ENCODE results near the gene PPP1R9A.

PPP1R9A gene

DNA sequence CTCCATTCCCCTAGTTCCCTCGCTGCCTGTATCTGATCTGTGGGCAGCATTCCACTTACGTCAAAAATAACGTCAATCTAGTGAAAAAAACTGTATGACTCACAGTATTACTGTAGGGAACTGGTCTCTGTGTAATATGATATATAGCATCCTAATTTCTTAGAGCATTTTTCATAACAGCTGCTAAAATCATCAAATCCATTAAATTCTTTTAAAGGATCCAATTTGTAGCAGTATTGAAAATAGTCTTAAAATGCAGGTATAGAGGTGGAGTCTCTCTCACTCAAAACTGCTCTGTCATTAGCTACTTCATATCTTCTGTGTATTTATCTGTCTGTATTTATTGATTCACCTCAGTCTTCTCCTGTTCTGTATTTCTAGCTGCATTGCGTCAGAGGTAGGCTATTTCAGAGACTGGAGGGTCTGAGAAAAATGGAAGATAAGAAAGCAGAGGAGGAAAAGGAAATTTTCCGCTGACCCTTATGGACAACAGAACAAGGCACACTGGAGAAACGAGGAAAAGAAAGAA lies 357.0 kb downstream of the PPP1R9A start:
- no peak for DNase-seq (ENCODE audit: low spot score)

DNA sequence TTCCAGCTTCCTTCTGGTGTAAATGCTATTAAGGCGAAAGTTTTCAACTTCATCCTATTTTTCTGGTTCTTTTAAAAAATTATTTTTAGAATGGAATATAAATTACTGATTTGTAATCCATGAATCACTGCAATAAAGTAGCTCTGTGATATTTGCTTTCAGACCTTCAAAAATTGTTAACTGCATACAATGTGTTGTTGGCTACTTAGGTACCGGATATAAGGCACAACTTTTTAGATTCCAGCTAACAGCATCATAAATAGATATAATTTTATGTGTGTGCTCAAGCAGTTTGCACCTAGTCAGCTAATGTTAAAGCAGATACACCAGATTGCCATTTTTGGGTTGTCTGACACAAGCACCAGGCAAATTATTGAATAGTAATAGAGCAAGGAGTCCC lies 358.2 kb downstream of the PPP1R9A start:
- DNase-seq (ENCODE audit: low spot score): no peak

DNA sequence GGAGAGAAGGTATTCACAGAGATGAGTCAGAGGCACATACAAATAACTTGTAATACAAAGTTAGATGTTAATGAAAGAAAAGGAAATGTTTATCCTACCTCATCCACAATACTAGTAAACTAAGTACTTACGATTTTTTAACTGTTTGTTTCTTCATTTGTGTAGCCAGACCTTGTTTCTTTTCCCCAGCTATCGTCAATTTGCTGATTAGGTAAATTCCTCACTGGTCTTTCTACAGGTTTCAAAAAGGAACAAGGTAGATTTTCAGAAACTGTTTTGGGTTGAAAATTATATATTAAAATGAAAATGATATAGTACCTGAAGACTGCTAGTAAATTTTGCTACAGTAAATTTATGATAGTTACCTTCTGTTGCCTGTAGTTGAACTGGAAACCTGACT lies 360.4 kb downstream of the PPP1R9A start:
- no peak for DNase-seq (ENCODE audit: low spot score)

DNA sequence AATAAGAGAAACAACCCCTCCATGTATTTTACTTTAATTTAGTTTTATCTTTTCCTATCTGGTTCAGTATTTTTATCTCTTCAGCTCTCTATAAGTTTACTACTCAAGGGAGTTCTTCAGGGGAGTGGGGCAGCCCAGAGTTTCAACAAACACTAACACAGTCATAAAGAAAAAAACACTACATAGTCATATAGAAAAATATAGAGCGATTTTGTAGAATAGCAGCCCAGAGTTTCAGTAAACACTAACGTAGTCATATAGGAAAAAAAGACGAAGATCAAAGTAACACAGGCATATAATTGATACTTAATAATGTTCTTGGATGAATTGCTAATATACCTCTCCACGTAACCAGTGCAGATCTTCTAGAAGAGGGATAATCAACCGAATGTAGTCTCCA lies 362.2 kb downstream of the PPP1R9A start:
- DNase-seq (ENCODE audit: low spot score): no peak

DNA sequence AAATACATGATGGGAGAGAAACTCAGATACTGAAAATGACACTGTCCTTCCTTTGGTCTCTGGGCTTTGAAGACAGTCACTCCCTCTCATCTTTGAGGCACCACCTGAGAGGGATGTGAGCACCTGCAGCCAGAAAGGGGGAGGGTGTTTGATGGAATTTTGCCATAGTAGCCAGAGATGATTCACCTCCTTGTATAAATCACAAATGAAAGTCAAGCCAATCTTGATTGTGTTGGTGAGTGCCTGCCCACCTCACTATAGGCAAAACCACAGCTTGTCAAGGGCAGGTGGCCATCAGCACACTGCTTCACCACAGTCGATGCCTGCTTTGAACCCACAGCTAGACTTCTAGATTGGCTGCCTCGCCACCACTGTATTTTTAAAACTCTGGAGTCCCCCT lies 368.7 kb downstream of the PPP1R9A start:
- no peak for DNase-seq (ENCODE audit: low spot score)

DNA sequence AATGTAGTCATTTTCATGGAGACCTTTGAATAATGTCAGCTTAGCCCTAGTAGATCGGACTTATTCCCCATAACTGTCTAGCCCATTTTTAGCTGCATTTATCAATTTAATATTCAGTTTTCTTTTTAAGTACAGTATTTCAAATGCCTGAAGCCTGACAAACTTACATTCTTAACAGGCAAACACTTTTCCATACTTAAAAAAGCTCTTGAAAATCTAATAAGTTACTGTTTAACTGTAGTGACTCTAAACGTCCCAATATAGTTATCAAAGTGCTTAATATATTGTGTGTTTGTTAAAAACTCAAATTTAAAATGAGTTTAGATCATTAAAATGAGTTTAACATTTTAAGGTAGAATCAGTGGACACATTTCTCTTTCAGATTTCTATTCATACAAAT lies 372.0 kb downstream of the PPP1R9A start:
- no peak for DNase-seq (ENCODE audit: low spot score)

DNA sequence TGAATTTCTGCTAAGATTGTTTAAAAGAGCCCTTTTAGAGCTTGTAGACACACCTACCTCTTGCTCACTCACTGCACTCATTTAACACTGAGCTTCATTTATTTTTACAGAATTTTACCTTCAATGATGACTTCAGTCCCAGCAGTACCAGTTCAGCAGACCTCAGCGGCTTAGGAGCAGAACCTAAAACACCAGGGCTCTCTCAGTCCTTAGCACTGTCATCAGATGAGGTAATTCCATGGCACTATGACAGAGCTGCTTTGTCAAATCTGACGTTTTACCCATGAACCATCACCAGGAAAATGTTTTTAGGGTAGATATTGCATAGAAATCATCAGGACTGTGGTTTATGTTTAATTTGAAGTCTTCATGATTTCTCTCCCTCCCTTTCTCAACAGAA lies 378.7 kb downstream of the PPP1R9A start:
- no peak for DNase-seq (ENCODE audit: low spot score)

DNA sequence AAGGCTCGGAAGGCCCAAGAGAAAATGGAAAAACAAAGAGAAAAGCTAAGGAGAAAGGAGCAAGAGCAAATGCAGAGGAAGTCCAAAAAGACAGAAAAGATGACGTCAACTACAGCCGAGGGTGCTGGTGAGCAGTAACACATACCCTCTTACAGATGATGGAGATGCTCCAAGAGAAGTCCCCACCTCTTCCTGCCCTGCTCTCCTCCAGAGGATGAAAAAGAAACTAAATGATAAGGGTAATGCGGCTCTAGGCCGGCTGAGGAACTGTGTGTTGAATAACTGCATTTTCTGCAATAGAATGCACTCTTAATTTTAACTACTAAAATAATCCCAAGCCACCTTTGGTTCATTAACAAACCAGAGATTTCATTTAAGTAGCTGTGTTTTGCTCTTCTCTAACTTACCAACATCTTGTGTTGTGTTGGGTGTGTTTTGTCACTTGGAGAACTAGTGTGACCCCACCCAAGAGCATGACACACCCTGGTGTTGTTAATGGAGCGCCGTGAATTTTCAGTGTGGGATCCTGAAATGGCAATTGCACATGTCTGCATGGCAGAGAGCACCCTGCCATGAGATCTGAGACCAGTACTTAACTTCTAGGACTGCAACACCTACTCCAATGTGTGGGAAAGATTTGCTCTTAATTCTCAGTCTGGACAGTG lies 382.9 kb downstream of the PPP1R9A start:
- DNase-seq (ENCODE audit: low spot score): no peak

DNA sequence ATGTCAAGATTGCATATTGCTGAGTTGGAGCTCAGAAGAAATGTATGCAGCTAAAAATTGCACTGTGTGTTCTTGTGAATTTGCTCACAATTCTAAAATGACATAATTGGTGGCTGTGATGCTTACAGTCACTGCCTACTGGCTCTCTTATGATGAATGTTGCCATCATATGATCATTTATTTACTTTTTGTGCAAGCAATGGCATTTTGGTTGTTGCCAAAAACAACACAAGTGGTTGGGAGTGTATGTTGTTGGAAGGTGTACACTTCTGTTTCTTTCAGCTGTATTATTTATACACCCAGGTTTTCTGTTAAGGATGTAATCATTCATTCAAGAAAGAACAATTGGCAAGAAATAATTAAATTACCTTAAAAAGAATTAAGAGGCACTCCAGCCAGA lies 388.0 kb downstream of the PPP1R9A start:
- DNase-seq (ENCODE audit: low spot score): no peak

DNA sequence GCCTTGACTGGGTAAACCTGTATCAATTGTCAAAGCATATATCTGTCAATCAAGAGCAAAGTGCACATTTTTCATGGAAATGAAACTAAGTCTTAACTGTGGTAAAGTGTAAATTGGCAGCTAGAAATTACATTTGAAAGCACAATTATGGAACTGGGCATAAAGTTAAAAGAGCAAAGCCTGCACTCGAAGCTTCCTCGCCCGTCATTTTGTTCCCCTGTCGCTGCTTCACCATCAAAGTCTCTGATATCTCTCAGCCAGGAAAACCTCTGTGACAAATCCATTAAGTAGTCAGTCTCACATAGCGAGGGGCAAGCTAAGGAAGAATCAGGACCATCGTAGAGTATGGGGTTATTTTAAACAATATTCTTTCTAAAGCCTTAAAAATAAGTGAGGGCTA lies 389.1 kb downstream of the PPP1R9A start:
- DNase-seq (ENCODE audit: low spot score): no peak

DNA sequence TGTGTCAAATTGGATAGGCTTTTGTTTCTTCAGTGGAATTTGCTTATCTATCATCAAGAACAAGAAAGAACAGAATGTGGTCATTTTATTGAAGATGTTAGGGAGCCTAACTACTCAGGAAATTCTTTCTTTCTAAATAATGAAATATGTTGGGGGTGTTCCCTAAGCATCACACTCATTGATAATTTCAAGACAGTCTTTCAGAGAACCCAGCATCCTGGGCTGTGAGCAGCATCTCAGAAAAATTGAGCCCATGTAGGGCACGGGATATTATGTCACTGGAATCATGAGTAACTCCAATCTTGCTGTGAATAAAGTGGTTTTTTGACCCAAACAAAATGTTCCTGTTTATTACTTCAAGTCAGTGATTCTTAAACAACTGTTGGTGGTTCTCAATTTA lies 389.6 kb downstream of the PPP1R9A start:
- DNase-seq (ENCODE audit: low spot score): no peak

DNA sequence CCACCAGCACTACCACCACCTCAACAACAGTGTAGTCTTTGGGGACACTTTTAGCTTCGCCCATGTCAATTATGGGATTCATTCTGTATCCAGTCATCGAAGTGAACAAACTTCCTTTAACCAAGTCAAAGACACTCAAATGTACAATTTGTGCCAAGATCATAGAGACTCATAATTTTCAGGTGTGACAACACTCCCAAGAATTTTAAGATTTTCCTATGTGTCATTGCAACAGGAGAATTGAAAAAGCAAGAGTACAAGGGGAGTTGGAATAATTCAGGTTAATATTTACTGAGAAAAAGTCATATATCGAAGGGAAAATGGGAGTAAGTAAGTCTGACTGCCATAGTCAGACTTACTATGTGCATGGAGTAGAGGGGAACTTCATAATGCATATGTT lies 390.7 kb downstream of the PPP1R9A start:
- no peak for DNase-seq (ENCODE audit: low spot score)

DNA sequence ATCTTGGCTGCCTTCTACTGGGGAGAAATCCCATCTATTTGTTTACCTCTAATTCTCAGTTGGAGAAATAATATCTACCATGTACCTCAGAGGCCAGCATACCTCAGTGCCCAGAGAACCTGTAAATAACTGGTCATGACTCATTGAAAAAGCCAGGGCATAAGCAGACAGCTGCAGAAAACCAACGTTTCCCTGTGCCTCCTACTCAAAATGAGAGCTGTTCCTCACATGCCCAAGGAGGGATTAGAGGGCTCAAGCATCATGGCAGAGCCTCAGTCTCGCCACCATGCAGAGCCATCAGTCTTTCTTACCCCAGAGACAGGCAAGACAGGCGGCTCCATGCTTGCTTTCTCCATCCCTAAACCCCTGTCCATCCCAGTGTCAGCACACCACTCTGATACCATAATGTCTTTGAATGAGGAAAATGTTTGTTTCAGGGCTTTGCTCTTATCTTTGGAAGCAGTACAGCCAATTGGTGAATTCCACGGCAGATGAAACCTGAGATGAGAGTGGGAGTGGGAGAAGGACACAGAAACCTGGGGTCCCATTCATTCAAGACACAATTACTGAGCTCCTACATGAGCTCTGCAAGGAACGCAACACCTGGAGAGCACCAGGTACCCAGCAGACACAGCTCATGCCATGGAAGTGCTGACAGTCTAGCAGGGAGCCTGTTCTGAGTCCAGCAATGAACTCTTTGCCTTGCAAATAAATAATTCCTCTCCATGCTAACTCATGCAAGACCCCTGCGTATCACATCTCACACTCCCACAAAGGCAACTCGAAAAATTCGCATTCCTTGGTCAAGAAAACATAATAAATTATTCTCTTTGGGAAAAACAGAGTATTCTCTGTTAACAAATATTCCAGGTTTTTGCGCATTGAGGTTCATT lies 395.9 kb downstream of the PPP1R9A start:
- DNase-seq (ENCODE audit: low spot score): no peak

DNA sequence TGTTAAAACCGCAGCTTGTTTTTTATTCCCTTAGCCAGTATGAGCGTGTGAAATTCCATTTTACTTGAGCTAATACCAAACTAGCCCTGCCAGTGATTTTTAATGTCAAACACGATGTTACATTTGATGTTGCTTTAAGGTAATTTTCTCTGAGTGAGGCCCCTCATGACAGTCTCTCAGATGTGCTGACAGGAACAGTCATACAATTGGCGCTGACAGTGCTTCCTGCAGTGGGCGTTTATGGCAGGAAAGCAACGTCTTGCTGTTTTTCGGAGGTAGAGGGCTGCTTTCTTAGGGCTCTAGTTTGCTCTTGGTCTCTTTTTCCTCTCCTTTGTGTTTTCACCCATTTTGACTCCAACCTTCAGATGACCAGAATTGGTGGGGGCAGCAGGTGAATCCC lies 397.6 kb downstream of the PPP1R9A start:
- no peak for DNase-seq (ENCODE audit: low spot score)

DNA sequence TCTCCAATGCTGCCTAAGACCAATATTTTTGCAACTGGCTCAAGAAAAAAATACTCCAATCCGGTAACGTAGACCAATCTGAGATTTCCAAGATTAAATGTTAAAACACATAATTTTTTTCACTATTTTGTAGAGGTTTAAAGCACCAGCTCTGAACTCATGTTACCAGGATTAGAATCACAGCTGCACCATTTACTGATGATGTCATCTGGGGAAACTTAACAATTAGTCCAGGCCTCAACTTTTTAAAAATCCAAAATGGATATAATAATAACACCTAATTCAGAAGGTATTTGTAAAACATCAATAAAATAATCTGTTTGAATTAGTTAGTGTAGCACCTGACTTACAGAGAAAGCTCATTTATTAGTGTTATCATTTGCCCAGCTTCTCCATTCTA lies 402.6 kb downstream of the PPP1R9A start:
- no peak for DNase-seq (ENCODE audit: low spot score)

DNA sequence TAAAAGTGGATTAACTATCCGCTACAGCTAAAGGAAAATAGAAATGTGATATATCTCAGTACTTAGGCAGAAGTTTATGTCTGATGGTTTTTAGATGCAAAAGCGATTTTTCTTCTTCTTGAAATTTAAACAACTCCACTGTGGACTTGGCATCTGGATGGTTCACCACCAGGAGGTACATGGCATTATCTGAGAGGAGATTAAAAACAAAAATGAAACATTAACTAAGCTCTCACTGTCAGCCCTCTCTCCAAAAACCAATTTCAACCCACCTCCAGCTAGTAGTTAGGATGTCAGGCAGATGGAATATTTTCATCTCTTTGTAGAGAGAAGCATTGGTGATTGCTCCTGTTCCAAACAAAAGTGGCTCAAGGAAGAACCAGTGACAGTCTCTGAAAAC lies 404.0 kb downstream of the PPP1R9A start:
- no peak for DNase-seq (ENCODE audit: low spot score)

DNA sequence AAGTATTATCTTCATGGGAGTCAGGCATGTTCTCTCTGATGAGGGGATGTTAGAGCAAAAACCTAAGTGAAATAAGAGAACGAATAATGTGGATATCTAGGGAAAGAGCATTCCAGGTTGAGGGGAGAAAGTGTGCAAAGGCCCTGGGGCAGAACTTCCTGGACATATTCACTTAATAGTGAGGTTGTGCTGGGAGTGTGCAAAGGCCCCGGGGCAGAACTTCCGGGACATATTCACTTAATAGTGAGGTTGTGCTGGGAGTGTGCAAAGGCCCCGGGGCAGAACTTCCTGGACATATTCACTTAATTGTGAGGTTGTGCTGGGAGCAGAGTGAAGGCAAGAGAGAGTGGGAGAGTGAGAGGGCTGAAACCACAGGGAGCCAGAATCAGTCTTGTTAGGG lies 405.2 kb downstream of the PPP1R9A start:
- DNase-seq (ENCODE audit: low spot score): no peak

DNA sequence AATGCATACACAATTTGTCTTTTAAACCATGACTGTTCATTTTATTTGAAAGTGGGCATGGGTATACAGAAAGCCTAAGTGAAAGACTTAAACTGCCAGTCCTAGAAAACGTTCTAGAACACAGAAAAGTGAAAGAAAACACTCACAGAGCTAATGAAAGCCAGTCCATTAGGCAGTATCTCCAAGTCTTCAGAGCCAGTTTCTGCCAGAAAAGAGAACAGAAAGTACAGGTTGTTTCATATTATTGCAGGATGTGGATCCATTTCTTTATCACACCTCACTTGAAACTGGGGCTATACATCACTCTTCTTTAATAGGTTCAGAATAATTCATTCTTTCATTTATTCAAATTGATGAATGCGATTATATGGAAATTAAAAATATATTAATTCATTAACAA lies 409.2 kb downstream of the PPP1R9A start:
- no peak for DNase-seq (ENCODE audit: low spot score)

DNA sequence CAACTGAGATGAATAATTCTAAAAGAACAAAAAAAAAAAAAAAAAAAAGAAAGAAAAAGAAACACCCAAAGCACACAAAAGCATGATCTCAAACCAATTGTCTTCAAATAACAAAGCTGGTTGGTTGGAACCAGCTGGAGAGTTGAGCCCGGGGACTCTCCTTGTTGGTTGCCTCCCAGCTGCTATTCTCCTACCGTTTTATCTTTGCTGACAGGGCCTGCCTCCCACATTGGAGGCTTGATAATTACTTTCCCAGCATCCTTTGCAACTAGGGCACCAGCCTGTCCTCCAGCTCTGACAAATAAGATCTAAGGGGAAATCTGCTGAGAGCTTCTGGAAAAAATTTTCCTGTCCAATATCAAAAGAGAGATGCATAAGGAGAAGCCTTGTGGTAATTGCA lies 410.2 kb downstream of the PPP1R9A start:
- no peak for DNase-seq (ENCODE audit: low spot score)

DNA sequence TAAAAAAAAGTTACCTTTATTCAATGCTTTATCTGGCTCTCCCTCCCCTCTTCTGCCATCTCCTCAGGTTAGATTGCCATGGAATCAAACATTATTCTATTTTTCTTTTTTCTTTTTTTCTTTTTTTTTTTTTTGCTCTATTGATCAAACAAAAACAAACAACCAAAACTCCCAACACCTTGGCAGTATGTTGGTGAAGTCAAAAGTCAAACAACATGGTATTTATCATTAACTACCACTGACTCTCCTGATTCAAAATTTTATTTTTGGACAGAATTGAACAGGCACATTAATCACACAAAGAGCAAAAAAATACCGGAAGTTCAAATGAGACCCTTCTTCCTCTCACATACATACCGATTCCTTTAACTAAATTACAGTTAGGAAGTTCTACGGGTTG lies 410.6 kb downstream of the PPP1R9A start:
- DNase-seq (ENCODE audit: low spot score): no peak

DNA sequence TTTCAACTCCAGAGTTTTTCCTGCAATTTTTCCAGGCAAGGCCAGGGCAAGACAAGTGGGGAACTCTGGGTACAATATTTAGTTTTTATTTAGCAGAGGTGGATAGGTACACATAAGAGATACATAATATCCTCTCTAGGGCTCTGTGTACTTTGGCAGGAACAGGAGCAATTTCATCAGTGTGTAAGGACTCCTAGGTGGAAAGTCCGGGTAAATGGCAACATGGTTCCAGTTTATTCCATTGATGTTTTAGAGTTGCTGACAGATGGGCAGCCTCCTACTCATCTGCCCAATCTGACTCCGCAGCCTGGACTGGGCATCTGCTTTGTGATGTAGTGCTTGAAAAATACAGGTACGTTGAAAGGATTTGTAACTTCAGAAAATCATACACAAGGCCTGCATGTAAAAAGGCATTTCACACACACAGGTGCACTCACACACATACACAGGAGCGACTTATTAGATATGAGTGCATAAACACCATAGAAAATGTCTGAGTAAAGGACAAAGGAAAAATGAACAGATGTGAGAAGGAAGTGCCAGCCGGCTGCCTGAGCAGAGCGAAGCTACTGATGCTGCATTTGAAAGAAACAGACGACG lies 411.2 kb downstream of the PPP1R9A start:
- no peak for DNase-seq (ENCODE audit: low spot score)

DNA sequence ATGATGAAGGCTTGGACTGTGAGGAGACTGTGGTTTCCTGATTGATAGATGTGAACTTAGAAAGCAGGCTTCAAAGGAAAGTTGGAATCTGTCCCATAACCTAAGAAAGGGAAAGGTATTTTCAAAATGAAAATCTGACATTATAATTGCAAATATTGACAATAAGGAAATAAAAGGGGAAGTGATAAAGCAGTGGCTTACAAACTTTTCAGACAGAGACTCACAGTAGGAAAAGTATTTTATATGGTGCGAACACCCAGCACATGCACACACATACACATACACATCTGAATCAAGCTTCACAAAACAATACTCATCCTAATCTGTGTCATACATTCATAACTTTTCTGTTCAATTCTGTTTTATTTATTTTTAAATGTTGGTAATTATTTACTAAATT lies 412.2 kb downstream of the PPP1R9A start:
- DNase-seq (ENCODE audit: low spot score): no peak

DNA sequence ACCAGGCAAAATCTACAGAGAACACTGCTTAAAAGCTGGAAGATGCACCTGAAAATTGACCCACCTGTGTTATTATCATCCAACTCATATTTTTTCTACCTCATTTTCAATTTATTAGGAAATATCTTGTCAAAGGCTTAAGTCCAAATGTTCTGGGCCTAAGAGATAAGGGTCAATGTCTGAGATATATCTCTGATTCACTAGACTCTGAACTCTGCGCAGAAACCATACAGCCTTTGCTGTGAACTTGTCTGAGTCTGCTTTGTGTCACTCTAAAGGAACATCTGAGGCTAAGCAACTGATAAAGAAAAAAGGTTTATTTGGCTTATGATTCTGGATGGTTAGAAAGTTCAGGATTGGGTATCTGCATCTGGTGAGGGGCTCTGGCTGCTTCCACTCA lies 413.3 kb downstream of the PPP1R9A start:
- DNase-seq (ENCODE audit: low spot score): no peak
